Endothelial cell of umbilical vein (primary cell): ENCODE data around the gene KIF22.

Source experiments
- CTCF ChIP-seq, 2 donors: IDR thresholded peaks; 1 replicate in 1 of 2; 2 replicates in 1 of 2; pipeline ENCODE4 v1.5.1; 2011; ENCODE audit warnings: low read length in 2 of 2, mild to moderate bottlenecking in 2 of 2, moderate library complexity in 2 of 2, control low read depth in 1 of 2, inconsistent platforms in 1 of 2, low read depth in 1 of 2; ENCODE audit not compliant: insufficient read depth in 1 of 2; ENCODE audit errors: extremely low read depth in 1 of 2
- EZH2 ChIP-seq: IDR thresholded peaks from 2 replicates; pipeline ENCODE4 v1.6.1; 2012; ENCODE audit warnings: borderline replicate concordance, low read depth, mild to moderate bottlenecking, moderate library complexity, low read length, inconsistent platforms; ENCODE audit not compliant: severe bottlenecking
- FOS ChIP-seq: IDR thresholded peaks from 2 replicates; pipeline ENCODE4 v1.6.1; 2011; ENCODE audit warnings: mild to moderate bottlenecking, low read length, moderate library complexity, borderline replicate concordance; ENCODE audit not compliant: insufficient read depth
- GATA2 ChIP-seq: IDR thresholded peaks from 2 replicates; pipeline ENCODE4 v1.7.0; 2011; ENCODE audit warnings: low read depth, mild to moderate bottlenecking, moderate library complexity, mixed read lengths, low read length; ENCODE audit not compliant: insufficient read length, insufficient read depth
- JUN ChIP-seq: IDR thresholded peaks from 2 replicates; pipeline ENCODE4 v1.6.1; 2011; ENCODE audit warnings: borderline replicate concordance, low read depth; ENCODE audit not compliant: insufficient read length, insufficient read depth
- MAX ChIP-seq: IDR thresholded peaks from 2 replicates; pipeline ENCODE4 v1.6.1; 2011; ENCODE audit not compliant: insufficient read depth, insufficient read length
- MYC ChIP-seq: IDR thresholded peaks from one replicate; pipeline ENCODE4 v1.6.1; 2011; ENCODE audit warnings: mild to moderate bottlenecking, low read depth, low read length
- POLR2A ChIP-seq: IDR thresholded peaks from 2 replicates; pipeline ENCODE4 v1.6.1; 2012; ENCODE audit warnings: low read depth, mild to moderate bottlenecking, control low read depth, low read length
- POLR2AphosphoS5 ChIP-seq: IDR thresholded peaks from 2 replicates; pipeline ENCODE4 v1.6.1; 2012; ENCODE audit warnings: low read depth, mild to moderate bottlenecking, control low read depth, low read length, moderate library complexity; ENCODE audit not compliant: insufficient read depth

DNA sequence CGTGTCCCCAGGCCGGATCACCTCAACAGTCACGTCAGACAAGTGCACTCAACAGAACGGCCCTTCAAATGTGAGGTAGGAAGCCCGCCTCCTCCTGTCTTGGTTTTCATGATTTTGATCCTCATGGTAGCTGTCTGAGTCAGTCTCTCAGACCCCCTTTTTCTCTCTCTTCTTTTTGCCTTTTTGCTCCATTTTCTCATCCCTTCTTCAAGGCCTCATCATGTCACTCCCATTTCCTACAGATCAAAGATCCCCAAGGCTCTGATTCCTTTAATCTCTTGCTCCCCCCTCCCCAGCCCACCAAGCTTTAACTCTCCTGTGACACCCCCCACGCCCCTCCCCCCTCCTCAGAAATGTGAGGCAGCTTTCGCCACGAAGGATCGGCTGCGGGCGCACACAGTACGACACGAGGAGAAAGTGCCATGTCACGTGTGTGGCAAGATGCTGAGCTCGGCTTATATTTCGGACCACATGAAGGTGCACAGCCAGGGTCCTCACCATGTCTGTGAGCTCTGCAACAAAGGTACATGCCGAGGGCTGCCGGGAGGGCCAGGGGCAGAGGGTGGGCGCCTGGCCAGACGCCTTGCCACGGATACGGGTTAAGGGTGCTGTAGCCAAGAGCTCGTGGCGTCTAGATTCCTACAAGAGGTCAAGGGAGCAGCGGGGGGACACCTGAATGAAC, 17.8 kb downstream of the KIF22 start:
- TF ChIP-seq CTCF (IDR thresholded peaks at IDR 0.05; ENCODE audit: extremely low read depth in 1 of 2, insufficient read depth in 1 of 2, low read depth in 1 of 2, low read length in 2 of 2) (no peak), EZH2 (no peak), POLR2A (no peak), JUN (no peak), FOS (no peak), POLR2AphosphoS5 (no peak), MAX (no peak), MYC (no peak), GATA2 (no peak)
